SH-SY5Y (cell line): ENCODE results near the gene RNF144B.

Experiments
- GATA2 ChIP-seq: IDR thresholded peaks from 2 replicates; pipeline ENCODE4 v1.6.1; 2011; ENCODE audit warnings: mild to moderate bottlenecking, low read depth, low read length
- GATA3 ChIP-seq: IDR thresholded peaks from 2 replicates; pipeline ENCODE4 v1.6.1; 2011; ENCODE audit warnings: low read depth, mild to moderate bottlenecking, low read length, moderate library complexity

Gene RNF144B

DNA sequence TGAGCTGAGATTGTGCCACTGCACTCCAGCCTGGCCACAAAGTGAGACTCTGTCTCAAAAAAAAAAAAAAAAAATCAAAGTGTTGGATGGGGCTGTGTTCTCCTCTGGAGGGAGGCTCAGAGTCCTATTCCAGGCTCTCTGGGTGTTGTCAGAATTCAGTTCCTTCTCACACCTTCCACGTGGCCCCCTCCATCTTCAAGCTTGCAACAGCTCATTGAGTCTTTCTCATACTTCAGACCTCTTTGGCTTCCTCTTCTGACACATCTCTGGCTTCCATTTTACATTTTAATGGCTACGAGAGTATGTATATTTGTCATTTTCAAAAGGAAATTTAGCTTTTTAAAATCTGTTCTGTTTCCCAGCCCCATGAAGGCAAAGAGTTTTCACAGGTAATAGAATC lies 85.8 kb downstream of the RNF144B start:
- no peak for TF ChIP-seq GATA2
- TF ChIP-seq GATA3: no peak

GRCh38 chr6:18473755-18474154 lies 86.6 kb downstream of the RNF144B start:
- TF ChIP-seq GATA2: no peak
- no peak for TF ChIP-seq GATA3

GRCh38 chr6:18477301-18477941 lies 90.3 kb downstream of the RNF144B start:
- no peak for TF ChIP-seq GATA3
- no peak for TF ChIP-seq GATA2

GRCh38 chr6:18478610-18479009 lies 91.5 kb downstream of the RNF144B start:
- TF ChIP-seq GATA2 (no peak), GATA3 (no peak)

- TF ChIP-seq GATA3 (no peak), GATA2 (no peak)
Measured at GRCh38 chr6:18481870-18482269, 94.7 kb downstream of the RNF144B start.

DNA sequence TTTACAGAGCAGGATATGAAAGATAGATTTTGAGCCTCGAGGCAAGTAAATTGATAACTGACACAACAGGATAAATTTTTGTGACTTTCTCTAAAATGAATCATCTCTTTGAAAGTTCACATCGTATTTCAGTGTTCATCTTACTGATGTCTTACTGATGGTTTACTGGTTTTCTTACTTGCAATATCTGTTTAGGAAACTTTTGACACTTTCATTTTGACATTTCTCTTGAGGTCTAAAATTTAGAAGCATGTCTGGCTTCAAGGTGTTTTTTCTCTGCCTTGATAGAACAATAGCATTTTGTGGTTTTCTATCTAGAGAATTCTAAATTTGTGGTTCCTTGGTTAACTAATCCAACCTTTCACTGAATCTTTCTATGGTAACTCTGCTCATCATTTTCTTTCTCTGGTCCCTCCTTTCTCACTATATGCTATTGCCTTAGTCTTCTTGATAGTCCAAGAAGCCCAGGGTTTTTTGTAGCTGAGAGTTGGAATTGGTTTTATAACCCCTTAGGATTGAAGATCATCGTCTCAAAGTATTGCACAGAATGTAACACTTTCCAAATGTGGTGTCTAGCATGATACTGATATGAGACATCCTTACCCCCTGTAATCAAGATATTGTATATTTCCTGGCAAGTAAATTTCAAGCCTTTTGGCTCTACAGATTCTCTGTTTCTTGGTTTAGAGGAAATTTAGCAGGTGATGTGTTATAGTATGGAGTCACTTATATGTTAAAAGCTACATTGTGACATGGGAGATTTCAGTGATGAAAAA lies 98.7 kb downstream of the RNF144B start:
- TF ChIP-seq GATA2 (no peak), GATA3 (no peak)

DNA sequence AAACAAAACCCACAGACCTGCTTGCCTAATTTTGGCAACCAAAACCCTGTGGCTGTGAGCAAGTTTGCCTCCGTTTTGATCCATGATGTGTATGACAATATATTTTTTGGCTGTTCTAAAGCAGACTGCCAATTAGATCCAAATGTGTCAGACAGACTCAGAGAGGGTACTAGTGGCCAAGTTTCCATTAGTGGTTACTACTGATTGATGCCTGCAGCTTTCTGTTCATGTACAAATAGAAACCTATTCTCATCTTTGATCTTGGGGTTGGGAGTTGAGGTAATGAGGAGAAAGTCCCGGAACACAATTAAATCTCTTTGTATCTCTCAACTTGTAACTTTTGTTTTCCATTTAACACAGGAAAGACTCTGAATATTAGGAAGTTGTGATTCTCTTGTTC lies 100.9 kb downstream of the RNF144B start:
- TF ChIP-seq GATA3 (no peak), GATA2 (no peak)

GRCh38 chr6:18488526-18489270 lies 101.5 kb downstream of the RNF144B start:
- no peak for TF ChIP-seq GATA2
- TF ChIP-seq GATA3: no peak

DNA sequence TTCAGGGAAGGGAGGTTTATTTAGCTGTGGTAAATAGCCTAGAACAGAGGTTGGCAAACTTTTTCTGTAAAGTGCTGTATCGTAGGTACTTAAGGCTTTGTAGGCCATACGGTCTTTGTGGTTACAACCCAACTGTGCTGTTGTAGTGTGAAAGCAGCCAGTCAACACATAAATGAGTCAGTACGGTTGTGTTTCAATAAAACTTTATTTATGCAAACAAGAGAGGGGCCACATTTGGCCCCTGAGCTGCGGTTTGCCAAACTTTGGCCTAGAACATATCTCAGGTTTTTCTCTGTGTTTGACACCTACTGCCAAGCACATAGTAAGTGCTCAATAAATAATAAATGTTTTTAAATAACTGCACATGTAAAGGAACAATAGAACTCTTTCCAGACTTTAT lies 102.2 kb downstream of the RNF144B start:
- TF ChIP-seq GATA2 (no peak), GATA3 (no peak)

DNA sequence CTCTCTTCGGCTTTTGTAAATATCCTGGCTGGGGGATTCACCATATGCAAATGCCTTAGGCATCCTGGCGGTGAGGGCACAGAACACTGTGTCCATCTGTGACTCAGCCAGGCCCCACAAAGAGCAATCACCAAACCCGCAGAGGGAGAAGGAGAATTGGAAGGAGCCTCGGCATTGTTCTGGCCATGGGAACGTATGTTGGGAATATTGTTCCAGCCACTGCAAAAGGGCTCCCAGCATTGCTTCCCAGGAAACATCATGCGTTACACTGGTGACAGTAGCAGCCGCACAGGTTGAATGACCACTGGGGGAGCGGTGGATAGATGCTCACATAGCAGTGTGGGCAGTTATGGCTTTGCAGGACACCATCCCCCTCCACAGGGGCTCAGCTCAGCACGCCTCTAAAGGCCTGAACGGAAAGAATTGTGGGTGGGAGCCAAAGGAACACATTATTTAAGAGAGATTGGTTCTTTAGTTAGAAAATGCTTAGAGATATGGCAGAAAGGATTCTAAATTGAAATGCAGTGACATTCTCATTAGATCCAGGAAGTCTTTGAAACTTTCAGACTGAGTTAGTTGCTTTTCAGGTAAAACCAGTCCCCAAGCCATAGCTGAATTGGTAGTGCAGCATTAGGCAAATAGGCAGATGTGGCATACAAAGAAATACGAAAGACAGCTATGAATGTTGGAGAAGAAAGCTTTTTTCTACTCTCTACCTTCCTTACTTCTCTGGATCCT lies 104.3 kb downstream of the RNF144B start:
- TF ChIP-seq GATA3 (no peak), GATA2 (no peak)

- TF ChIP-seq GATA2 (no peak), GATA3 (no peak)
Measured at GRCh38 chr6:18492972-18493371, 105.8 kb downstream of the RNF144B start.

- TF ChIP-seq GATA2 (no peak), GATA3 (no peak)
Measured at GRCh38 chr6:18493382-18493891, 106.3 kb downstream of the RNF144B start.

- TF ChIP-seq GATA3: no peak
- no peak for TF ChIP-seq GATA2
Measured at GRCh38 chr6:18493925-18494324, 106.8 kb downstream of the RNF144B start.

DNA sequence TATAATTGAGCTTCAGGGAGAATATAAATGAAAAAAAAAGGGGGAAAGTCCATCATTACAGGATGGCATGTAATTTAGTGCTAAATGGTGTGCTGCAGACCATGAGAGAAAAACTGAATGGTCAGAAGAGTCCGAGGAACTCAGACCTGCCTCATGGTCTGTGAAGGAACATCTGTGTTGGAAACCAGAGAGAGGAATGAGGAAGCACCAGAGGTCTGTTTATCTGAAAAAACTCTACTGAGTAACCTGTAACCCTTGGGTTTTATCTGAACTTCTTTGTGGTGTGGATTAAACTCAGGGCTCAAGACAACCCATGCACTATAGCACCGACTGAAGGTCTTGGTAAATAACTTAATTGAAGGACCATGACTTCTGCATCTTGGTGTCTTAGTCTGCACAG lies 108.1 kb downstream of the RNF144B start:
- TF ChIP-seq GATA2 (no peak), GATA3 (no peak)

DNA sequence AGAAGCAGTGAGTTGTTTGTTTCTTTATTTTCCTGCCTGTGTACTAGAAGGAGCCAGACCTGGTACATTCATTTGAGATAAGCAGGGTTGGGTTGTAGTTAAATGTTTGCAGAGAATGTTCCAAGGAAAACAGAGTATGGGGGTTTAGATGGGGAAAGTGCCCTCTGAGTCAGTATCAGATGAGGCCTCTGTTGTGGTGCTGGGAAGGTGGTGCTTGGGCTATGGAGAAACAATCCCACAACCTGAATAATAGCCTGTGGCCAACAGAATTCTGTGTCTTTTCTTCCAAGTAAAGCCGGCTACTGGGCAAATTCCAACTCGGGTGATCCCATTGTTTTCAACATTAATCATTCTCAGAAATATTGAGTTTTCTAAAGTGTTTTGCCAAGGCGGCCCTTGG lies 109.3 kb downstream of the RNF144B start:
- no peak for TF ChIP-seq GATA3
- no peak for TF ChIP-seq GATA2
